Measurements from ENCODE around the gene APOLD1.
A peak's percentile ranks its signal among the peaks of the same experiment; 100 is the strongest.
"Not testable (repeated sequence)": the region's sequence is repeated elsewhere in the genome, so short reads cannot be mapped to it uniquely, and the experiment has no call there.

The APOLD1 gene

GRCh38 chr12:12784911-12785814 lies at the start of gene APOLD1:
TSS of gene APOLD1 (plus strand) at chr12:12785659. CDS start at chr12:12785692, 33 bp downstream.
- peak; percentile 62 for DNase-seq

- DNase-seq: no peak
Measured at GRCh38 chr12:12736759-12737676, 48.4 kb upstream of the APOLD1 start.

- DNase-seq: not testable (repeated sequence)
Measured at GRCh38 chr12:12738152-12738551, 47.3 kb upstream of the APOLD1 start.

- DNase-seq: no peak
Measured at GRCh38 chr12:12741660-12742059, 43.8 kb upstream of the APOLD1 start.

GRCh38 chr12:12744546-12745305 lies 40.7 kb upstream of the APOLD1 start:
- no peak for DNase-seq

- DNase-seq: no peak
Measured at GRCh38 chr12:12745576-12746211, 39.8 kb upstream of the APOLD1 start.

GRCh38 chr12:12747278-12747677 lies 38.2 kb upstream of the APOLD1 start:
- DNase-seq: no peak

GRCh38 chr12:12748044-12748443 lies 37.4 kb upstream of the APOLD1 start:
- DNase-seq: no peak

GRCh38 chr12:12749433-12749832 lies 36.0 kb upstream of the APOLD1 start:
- no peak for DNase-seq

- DNase-seq: no peak
Measured at GRCh38 chr12:12755923-12756322, 29.5 kb upstream of the APOLD1 start.

GRCh38 chr12:12757121-12757520 lies 28.3 kb upstream of the APOLD1 start:
- no peak for DNase-seq

GRCh38 chr12:12759234-12759915 lies 26.1 kb upstream of the APOLD1 start:
- no peak for DNase-seq

- DNase-seq: no peak
Measured at GRCh38 chr12:12764824-12765223, 20.6 kb upstream of the APOLD1 start.

- no peak for DNase-seq
Measured at GRCh38 chr12:12770262-12770661, 15.2 kb upstream of the APOLD1 start.

- DNase-seq: no peak
Measured at GRCh38 chr12:12774791-12775190, 10.7 kb upstream of the APOLD1 start.

- no peak for DNase-seq
Measured at GRCh38 chr12:12776261-12776660, 9.2 kb upstream of the APOLD1 start.

GRCh38 chr12:12777092-12777491 lies 8.4 kb upstream of the APOLD1 start:
- DNase-seq: no peak

GRCh38 chr12:12779007-12779406 lies 6.5 kb upstream of the APOLD1 start:
- no peak for DNase-seq

GRCh38 chr12:12779529-12779928 lies 5.9 kb upstream of the APOLD1 start:
- peak; percentile 84 for DNase-seq

- DNase-seq: no peak
Measured at GRCh38 chr12:12784116-12784515, 1.3 kb upstream of the APOLD1 start.

- no peak for DNase-seq
Measured at GRCh38 chr12:12786351-12786705, 869 bp downstream of the APOLD1 start.
